ENCODE measurements around the gene GDPD5. TPM values are rescaled to one million over a fixed set of nuclear protein-coding genes. Genes with fewer than 3 reads are reported as not detected.

Gene GDPD5
- total and polyA plus RNA-seq, 2 donors (not counting 3 experiments of a cell fraction or from before 2014, with no cell fraction given), result 60.2 to 79.2 TPM

- Histone ChIP-seq H3K36me3 (ENCODE audit: control insufficient read depth in 2 of 2, extremely low read depth in 1 of 2, insufficient read depth in 2 of 2, low read length in 2 of 2) (peaks cover 0 to 6% of the 10 kb centered on the region in 2 experiments), H3K4me2 (ENCODE audit: insufficient read depth, low read length) (no peak overlapping the region), H3K79me2 (ENCODE audit: control insufficient read depth, insufficient read depth, low read length) (no peaks in the 10 kb centered on the region), H3K9me1 (replicated peaks; ENCODE audit: control insufficient read depth, extremely low read depth, insufficient read depth, low read length) (no peaks in the 10 kb centered on the region), H3K4me1 (ENCODE audit: control insufficient read depth, extremely low read depth, insufficient read depth, low read length) (peaks cover 23% of the 10 kb centered on the region), H3K27me3 (ENCODE audit: control insufficient read depth in 2 of 2, insufficient read depth in 2 of 2, low read length in 2 of 2) (no peaks in the 10 kb centered on the region), H2AFZ (ENCODE audit: low read depth, low read length) (no peak overlapping the region), H4K20me1 (replicated peaks; ENCODE audit: control insufficient read depth, extremely low read depth, insufficient read depth, low read length) (no peaks in the 10 kb centered on the region), H3K27ac (ENCODE audit: insufficient read depth, low read depth, low read length) (no peak overlapping the region), H3K9ac (replicated peaks; ENCODE audit: extremely low read depth, insufficient read depth, low read length) (no peak overlapping the region), H3K9me3 (replicated peaks; ENCODE audit: control insufficient read depth, insufficient read depth, low read length) (no peaks in the 10 kb centered on the region), H3K4me3 (replicated peaks in 1 of 3; ENCODE audit: insufficient read depth in 1 of 3, low read depth in 1 of 3, low read length in 3 of 3) (no peak overlapping the region)
- ChIA-PET CTCF (no interaction called here), POLR2A (no interaction called here)
- TF ChIP-seq CTCF (IDR thresholded peaks at IDR 0.05; ENCODE audit: extremely low read depth in 1 of 2, insufficient read depth in 1 of 2, low read depth in 1 of 2, low read length in 2 of 2), result no peak
- no peak for TF ChIP-seq FOS (IDR thresholded peaks at IDR 0.05; ENCODE audit: borderline replicate concordance, insufficient read depth, low read length)
- TF ChIP-seq GATA2 (IDR thresholded peaks at IDR 0.05; ENCODE audit: insufficient read depth, insufficient read length, low read depth, low read length), result no peak
- TF ChIP-seq POLR2A (IDR thresholded peaks at IDR 0.05; ENCODE audit: low read depth, low read length), result no peak
- no peak for TF ChIP-seq MAX (IDR thresholded peaks at IDR 0.05; ENCODE audit: insufficient read depth, insufficient read length)
- TF ChIP-seq EZH2 (IDR thresholded peaks at IDR 0.05; ENCODE audit: borderline replicate concordance, low read depth, low read length, severe bottlenecking), result no peak
- no peak for TF ChIP-seq POLR2AphosphoS5 (IDR thresholded peaks at IDR 0.05; ENCODE audit: insufficient read depth, low read depth, low read length)
- no peak for TF ChIP-seq MYC (IDR thresholded peaks at IDR 0.05; ENCODE audit: low read depth, low read length)
- no peak for TF ChIP-seq JUN (IDR thresholded peaks at IDR 0.05; ENCODE audit: borderline replicate concordance, insufficient read depth, insufficient read length, low read depth)
- no peak for DNase-seq (ENCODE audit: low read depth, low spot score)
- intact Hi-C loops (cut with micrococcal nuclease) (no loop called here), dilution Hi-C loops (cut with MboI; ENCODE audit: extremely low pct_ligation_motif_present, low sequenced_read_pairs) (no loop called here)
- no TSS peak for BruUV-seq (replicated peaks)
- FAIRE-seq, result no peak
Measured at GRCh38 chr11:75421902-75422247, 103.9 kb downstream of the GDPD5 start.

Measured in endothelial cell of umbilical vein (primary cell).